Stimulated activated CD4-positive, alpha-beta T cell treated with anti-CD3 and anti-CD28 coated beads, Interleukin-4, amount 100 ng/mL, for 48 hours (primary cell): ENCODE data around the gene RNF150.
"Not testable (repeated sequence)": the region's sequence is repeated elsewhere in the genome, so short reads cannot be mapped to it uniquely, and the experiment has no call there.

Experiments
- DNase-seq, 2 donors: peaks; one replicate each; pipeline ENCODE4 v3.0.0-alpha.2; 2020; ENCODE audit warnings: low read depth in 2 of 2

Gene RNF150

GRCh38 chr4:140820520-140820919 lies 312.7 kb downstream of the RNF150 start:
- not testable (repeated sequence) for DNase-seq

- no peak for DNase-seq
Measured at GRCh38 chr4:140819610-140820009, 313.7 kb downstream of the RNF150 start.

- no peak for DNase-seq
Measured at GRCh38 chr4:140818433-140818832, 314.8 kb downstream of the RNF150 start.

GRCh38 chr4:140816806-140817510 lies 316.3 kb downstream of the RNF150 start:
- DNase-seq, result no peak

- DNase-seq, result no peak
Measured at GRCh38 chr4:140813804-140814203, 319.5 kb downstream of the RNF150 start.

GRCh38 chr4:140812916-140813315 lies 320.4 kb downstream of the RNF150 start:
- DNase-seq, result no peak

- DNase-seq, result no peak
Measured at GRCh38 chr4:140811429-140811828, 321.8 kb downstream of the RNF150 start.

GRCh38 chr4:140810591-140811169 lies 322.6 kb downstream of the RNF150 start:
- DNase-seq, result not testable (repeated sequence)
